Measurements from ENCODE around the gene OR2AJ1. TPM values are rescaled to one million over a fixed set of nuclear protein-coding genes. Genes with fewer than 3 reads are reported as not detected.

Gene OR2AJ1
- polyA plus RNA-seq, 1 donor from 2014 or later = not detected

DNA sequence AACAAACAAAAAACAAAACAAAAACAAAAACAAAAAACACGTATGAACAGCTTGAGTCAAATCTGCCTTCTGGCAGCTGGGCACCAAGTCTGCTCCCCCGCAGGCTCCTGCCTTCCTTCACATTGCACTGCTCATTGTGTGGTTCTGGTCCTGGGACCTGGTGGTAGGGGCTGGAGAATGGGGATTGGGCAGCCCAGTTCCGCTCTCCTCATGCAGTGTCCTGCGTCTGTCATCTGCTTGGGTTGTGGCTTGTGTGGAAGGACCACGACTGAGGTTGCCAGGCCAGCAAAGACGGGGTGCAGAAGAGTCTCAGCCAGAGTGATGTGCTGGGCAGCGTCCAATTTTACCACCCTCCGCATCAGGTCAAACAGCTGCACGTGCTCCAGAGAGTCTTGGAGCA, 11.1 kb downstream of the OR2AJ1 start:
- H3K36me3 ChIP-seq (ENCODE audit: insufficient read depth, low read length) = no peaks in the 10 kb centered on the region
- no peaks in the 10 kb centered on the region for H4K20me1 ChIP-seq (ENCODE audit: insufficient read depth)
- H2AFZ ChIP-seq (ENCODE audit: low read depth, low read length) = no peak overlapping the region
- H3F3A ChIP-seq (ENCODE audit: insufficient read depth, low read length, poor library complexity, severe bottlenecking) = no peaks in the 10 kb centered on the region
- H3K27me3 ChIP-seq (ENCODE audit: insufficient read depth, low read depth, low read length) = no peaks in the 10 kb centered on the region
- TF ChIP-seq, protein P1, sequence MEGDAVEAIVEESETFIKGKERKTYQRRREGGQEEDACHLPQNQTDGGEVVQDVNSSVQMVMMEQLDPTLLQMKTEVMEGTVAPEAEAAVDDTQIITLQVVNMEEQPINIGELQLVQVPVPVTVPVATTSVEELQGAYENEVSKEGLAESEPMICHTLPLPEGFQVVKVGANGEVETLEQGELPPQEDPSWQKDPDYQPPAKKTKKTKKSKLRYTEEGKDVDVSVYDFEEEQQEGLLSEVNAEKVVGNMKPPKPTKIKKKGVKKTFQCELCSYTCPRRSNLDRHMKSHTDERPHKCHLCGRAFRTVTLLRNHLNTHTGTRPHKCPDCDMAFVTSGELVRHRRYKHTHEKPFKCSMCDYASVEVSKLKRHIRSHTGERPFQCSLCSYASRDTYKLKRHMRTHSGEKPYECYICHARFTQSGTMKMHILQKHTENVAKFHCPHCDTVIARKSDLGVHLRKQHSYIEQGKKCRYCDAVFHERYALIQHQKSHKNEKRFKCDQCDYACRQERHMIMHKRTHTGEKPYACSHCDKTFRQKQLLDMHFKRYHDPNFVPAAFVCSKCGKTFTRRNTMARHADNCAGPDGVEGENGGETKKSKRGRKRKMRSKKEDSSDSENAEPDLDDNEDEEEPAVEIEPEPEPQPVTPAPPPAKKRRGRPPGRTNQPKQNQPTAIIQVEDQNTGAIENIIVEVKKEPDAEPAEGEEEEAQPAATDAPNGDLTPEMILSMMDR (IDR thresholded peaks at IDR 0.05; ENCODE audit: poor library complexity, severe bottlenecking) = no peak
- TF ChIP-seq EZH2 (IDR thresholded peaks at IDR 0.05; ENCODE audit: borderline replicate concordance, insufficient read depth, low read length, poor library complexity, severe bottlenecking) (no peak), RAD21 (conservative IDR thresholded peaks at IDR 0.05) (no peak), EP300 (conservative IDR thresholded peaks at IDR 0.05; ENCODE audit: poor library complexity, severe bottlenecking) (no peak), TAF1 (IDR thresholded peaks at IDR 0.05; ENCODE audit: low read depth) (no peak), MXI1 (conservative IDR thresholded peaks at IDR 0.05; ENCODE audit: poor library complexity, severe bottlenecking) (no peak), POLR2AphosphoS5 (IDR thresholded peaks at IDR 0.05) (no peak), SMC3 (conservative IDR thresholded peaks at IDR 0.05; ENCODE audit: poor library complexity) (no peak)
- TF ChIP-seq, protein P2, sequence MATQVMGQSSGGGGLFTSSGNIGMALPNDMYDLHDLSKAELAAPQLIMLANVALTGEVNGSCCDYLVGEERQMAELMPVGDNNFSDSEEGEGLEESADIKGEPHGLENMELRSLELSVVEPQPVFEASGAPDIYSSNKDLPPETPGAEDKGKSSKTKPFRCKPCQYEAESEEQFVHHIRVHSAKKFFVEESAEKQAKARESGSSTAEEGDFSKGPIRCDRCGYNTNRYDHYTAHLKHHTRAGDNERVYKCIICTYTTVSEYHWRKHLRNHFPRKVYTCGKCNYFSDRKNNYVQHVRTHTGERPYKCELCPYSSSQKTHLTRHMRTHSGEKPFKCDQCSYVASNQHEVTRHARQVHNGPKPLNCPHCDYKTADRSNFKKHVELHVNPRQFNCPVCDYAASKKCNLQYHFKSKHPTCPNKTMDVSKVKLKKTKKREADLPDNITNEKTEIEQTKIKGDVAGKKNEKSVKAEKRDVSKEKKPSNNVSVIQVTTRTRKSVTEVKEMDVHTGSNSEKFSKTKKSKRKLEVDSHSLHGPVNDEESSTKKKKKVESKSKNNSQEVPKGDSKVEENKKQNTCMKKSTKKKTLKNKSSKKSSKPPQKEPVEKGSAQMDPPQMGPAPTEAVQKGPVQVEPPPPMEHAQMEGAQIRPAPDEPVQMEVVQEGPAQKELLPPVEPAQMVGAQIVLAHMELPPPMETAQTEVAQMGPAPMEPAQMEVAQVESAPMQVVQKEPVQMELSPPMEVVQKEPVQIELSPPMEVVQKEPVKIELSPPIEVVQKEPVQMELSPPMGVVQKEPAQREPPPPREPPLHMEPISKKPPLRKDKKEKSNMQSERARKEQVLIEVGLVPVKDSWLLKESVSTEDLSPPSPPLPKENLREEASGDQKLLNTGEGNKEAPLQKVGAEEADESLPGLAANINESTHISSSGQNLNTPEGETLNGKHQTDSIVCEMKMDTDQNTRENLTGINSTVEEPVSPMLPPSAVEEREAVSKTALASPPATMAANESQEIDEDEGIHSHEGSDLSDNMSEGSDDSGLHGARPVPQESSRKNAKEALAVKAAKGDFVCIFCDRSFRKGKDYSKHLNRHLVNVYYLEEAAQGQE (IDR thresholded peaks at IDR 0.05; ENCODE audit: borderline replicate concordance) = no peak
- no peaks in the 10 kb centered on the region for H3K9me2 ChIP-seq (ENCODE audit: insufficient read depth, low read length)
- H3K4me3 ChIP-seq (ENCODE audit: low read length) = no peak overlapping the region
- no peak overlapping the region for H3K27ac ChIP-seq (ENCODE audit: low read length)
- no peak overlapping the region for H3K9ac ChIP-seq (ENCODE audit: low read length)
- H3K9me3 ChIP-seq (ENCODE audit: low read length) = no peaks in the 10 kb centered on the region
- no peak overlapping the region for H3K4me2 ChIP-seq (ENCODE audit: low read length)
- H3K79me2 ChIP-seq (replicated peaks; ENCODE audit: insufficient read depth, low read length) = no peaks in the 10 kb centered on the region

DNA sequence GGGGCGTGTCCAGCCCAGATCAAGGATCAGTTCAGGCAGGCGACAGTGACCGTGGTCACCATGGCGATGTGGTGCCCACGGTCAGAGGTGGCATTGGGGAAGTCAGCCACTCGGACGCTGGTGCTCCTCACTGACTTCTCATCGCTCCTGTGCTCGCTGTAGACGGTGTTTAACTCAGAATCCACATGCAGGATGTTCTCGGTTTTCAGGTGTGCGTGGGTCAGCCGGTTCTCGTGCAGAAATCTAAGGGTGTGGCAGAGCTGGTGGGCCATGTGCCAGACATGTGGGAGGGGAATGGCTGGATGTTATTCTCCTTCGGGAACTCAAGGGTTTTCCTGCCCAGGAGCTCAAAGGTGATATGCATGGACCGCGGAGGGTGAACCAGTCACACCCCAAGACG, 11.7 kb downstream of the OR2AJ1 start:
- Histone ChIP-seq H3F3A (ENCODE audit: insufficient read depth, low read length, poor library complexity, severe bottlenecking) (no peaks in the 10 kb centered on the region), H3K27me3 (ENCODE audit: insufficient read depth, low read depth, low read length) (no peaks in the 10 kb centered on the region), H3K79me2 (replicated peaks; ENCODE audit: insufficient read depth, low read length) (no peaks in the 10 kb centered on the region), H3K27ac (ENCODE audit: low read length) (no peak overlapping the region), H2AFZ (ENCODE audit: low read depth, low read length) (no peak overlapping the region), H3K9me2 (ENCODE audit: insufficient read depth, low read length) (no peaks in the 10 kb centered on the region), H3K9ac (ENCODE audit: low read length) (no peak overlapping the region), H3K4me2 (ENCODE audit: low read length) (no peak overlapping the region), H3K36me3 (ENCODE audit: insufficient read depth, low read length) (no peaks in the 10 kb centered on the region), H3K9me3 (ENCODE audit: low read length) (no peaks in the 10 kb centered on the region), H4K20me1 (ENCODE audit: insufficient read depth) (no peaks in the 10 kb centered on the region), H3K4me3 (ENCODE audit: low read length) (no peak overlapping the region)
- no peak for TF ChIP-seq POLR2AphosphoS5 (IDR thresholded peaks at IDR 0.05)
- no peak for TF ChIP-seq RAD21 (conservative IDR thresholded peaks at IDR 0.05)
- TF ChIP-seq SMC3 (conservative IDR thresholded peaks at IDR 0.05; ENCODE audit: poor library complexity) = no peak
